GM12891 (cell line): ENCODE data around the gene MED20.

Experiments
- DNase-seq: peaks from one replicate; pipeline ENCODE4 v3.0.0; 2011; ENCODE audit warnings: low spot score; ENCODE audit not compliant: insufficient read length
- FAIRE-seq: peaks from 2 replicates; lab custom pipeline; 2011; peaks lifted over from hg19 to GRCh38; lab: Jason Lieb, UNC
- PAX5 ChIP-seq: IDR thresholded peaks from 2 replicates; pipeline ENCODE4 v1.6.1; 2011; ENCODE audit warnings: low read length, moderate library complexity, mild to moderate bottlenecking; ENCODE audit not compliant: insufficient read depth, severe bottlenecking
- POLR2A ChIP-seq: IDR thresholded peaks from 2 replicates; pipeline ENCODE4 v1.6.1; 2011; ENCODE audit warnings: low read depth, low read length, control low read depth
- POLR2AphosphoS5 ChIP-seq: IDR thresholded peaks from 2 replicates; pipeline ENCODE4 v1.6.1; 2011; ENCODE audit warnings: low read depth, low read length, control low read depth
- POU2F2 ChIP-seq: IDR thresholded peaks from 2 replicates; pipeline ENCODE4 v1.6.1; 2011; ENCODE audit warnings: low read depth, mild to moderate bottlenecking, control low read depth, low read length, moderate library complexity
- SPI1 ChIP-seq: IDR thresholded peaks from 2 replicates; pipeline ENCODE4 v1.6.1; 2011; ENCODE audit warnings: low read depth, low read length, control low read depth
- TAF1 ChIP-seq: IDR thresholded peaks from 2 replicates; pipeline ENCODE4 v1.6.1; 2011; ENCODE audit warnings: low read depth, low read length, control low read depth

Gene MED20

GRCh38 chr6:41935685-41936072 is 14.7 kb upstream of the MED20 start:
- no peak for FAIRE-seq

GRCh38 chr6:41935193-41935574 is 14.2 kb upstream of the MED20 start:
- no peak for FAIRE-seq

More at GRCh38 chr6:41935685-41936072, 14.7 kb upstream of the MED20 start:
- TF ChIP-seq POU2F2: no peak
- TF ChIP-seq POLR2A: no peak; the same call in 1 of the 2 replicates
- TF ChIP-seq PAX5: no peak
- no peak for TF ChIP-seq TAF1
- TF ChIP-seq POLR2AphosphoS5: peak; percentile 56
- no peak for TF ChIP-seq SPI1
- no peak for DNase-seq

GRCh38 chr6:41934278-41935192 is 13.6 kb upstream of the MED20 start:
- DNase-seq (no peak), FAIRE-seq (no peak)
- TF ChIP-seq POLR2AphosphoS5 (no peak), TAF1 (no peak), POLR2A (no peak), PAX5 (no peak), POU2F2 (no peak)

More at GRCh38 chr6:41935193-41935574, 14.2 kb upstream of the MED20 start:
- TF ChIP-seq POU2F2 (no peak), TAF1 (no peak), PAX5 (no peak), POLR2A (no peak), SPI1 (no peak), POLR2AphosphoS5 (no peak)
- no peak for DNase-seq

- TF ChIP-seq POU2F2 (no peak), SPI1 (no peak), POLR2A (no peak), POLR2AphosphoS5 (no peak), TAF1 (no peak), PAX5 (no peak)
- no peak for FAIRE-seq
- DNase-seq: no peak
Measured at GRCh38 chr6:41932378-41932777, 11.4 kb upstream of the MED20 start.

- no peak for DNase-seq
- TF ChIP-seq PAX5 (no peak), POU2F2 (no peak), SPI1 (no peak), TAF1 (no peak), POLR2AphosphoS5 (no peak), POLR2A (no peak)
- no peak for FAIRE-seq
Measured at GRCh38 chr6:41931792-41932191, 10.9 kb upstream of the MED20 start.

- DNase-seq (no peak), FAIRE-seq (no peak)
- TF ChIP-seq PAX5: no peak
- no peak for TF ChIP-seq POLR2AphosphoS5
- no peak for TF ChIP-seq POLR2A
- TF ChIP-seq SPI1: no peak
- TF ChIP-seq POU2F2: no peak
- TF ChIP-seq TAF1: no peak
Measured at GRCh38 chr6:41929924-41930323, 9.0 kb upstream of the MED20 start.

- DNase-seq (no peak), FAIRE-seq (no peak)
- no peak for TF ChIP-seq POLR2A
- no peak for TF ChIP-seq POU2F2
- no peak for TF ChIP-seq TAF1
- TF ChIP-seq POLR2AphosphoS5: no peak
- TF ChIP-seq PAX5: no peak
- no peak for TF ChIP-seq SPI1
Measured at GRCh38 chr6:41927253-41927652, 6.3 kb upstream of the MED20 start.

- DNase-seq: no peak
- TF ChIP-seq POU2F2 (no peak), PAX5 (no peak), POLR2AphosphoS5 (no peak; the same call in 1 of the 2 replicates), SPI1 (no peak), POLR2A (no peak), TAF1 (no peak)
- no peak for FAIRE-seq
Measured at GRCh38 chr6:41922154-41922553, 1.2 kb upstream of the MED20 start.

- DNase-seq (no peak), FAIRE-seq (no peak)
- TF ChIP-seq POLR2AphosphoS5 (no peak; the same call in 1 of the 2 replicates), TAF1 (no peak), POU2F2 (no peak), SPI1 (no peak), PAX5 (no peak), POLR2A (no peak)
Measured at GRCh38 chr6:41921712-41921998, 716 bp upstream of the MED20 start.

GRCh38 chr6:41917528-41917927 is 3.4 kb downstream of the MED20 start:
- FAIRE-seq (no peak), DNase-seq (no peak)
- TF ChIP-seq PAX5: no peak
- no peak for TF ChIP-seq POU2F2
- no peak for TF ChIP-seq POLR2A
- no peak for TF ChIP-seq SPI1
